Skeletal muscle cell (primary cell): ENCODE measurements around the gene SCG5.

Source experiments
- DNase-seq: peaks from one replicate; pipeline ENCODE4 v3.0.0-alpha.2; 2010; ENCODE audit warnings: low read depth
- H3K4me3 ChIP-seq: 2 replicates; pipeline ENCODE4 v1.5.1; 2011; ENCODE audit warnings: low read depth, mild to moderate bottlenecking, control low read depth, low read length, moderate library complexity

SCG5 gene

DNA sequence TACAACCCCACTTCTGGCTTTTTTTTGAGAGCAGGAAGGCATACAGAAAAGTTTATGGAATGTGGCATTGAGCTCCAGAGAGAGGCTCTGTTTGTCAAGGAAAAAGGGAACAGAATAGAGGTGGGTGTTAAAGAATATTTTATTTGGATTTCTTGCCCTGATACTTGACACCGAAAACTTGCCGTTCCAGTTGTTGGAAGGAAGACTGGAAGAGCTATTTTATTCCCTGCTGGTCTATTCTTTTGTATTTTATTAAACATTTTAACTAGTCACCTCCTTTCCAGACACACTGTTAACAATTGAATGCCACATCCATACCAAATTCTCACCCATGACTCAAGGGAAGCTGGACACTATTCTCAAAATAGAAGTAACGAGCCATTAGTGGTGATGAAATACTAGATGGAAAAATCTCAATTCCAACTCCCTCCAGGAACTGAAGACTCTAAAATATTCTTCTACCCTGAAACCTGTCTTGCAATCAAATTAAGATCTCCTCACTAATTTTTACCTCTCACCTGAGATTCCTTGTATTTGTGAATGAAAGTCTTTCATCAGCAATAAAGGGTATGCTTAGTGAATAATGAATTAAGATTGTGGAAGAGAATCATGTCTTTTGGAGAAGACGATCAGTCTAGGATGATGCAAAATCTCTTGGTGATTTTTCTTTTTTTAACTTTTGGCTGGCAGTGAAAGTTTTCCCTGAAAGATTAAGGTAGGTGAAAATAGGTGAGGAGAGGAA is 104.8 kb downstream of the SCG5 start:
- H3K4me3 ChIP-seq: no peak overlapping the region
- DNase-seq: no peak
